ENCODE results near the gene FSTL4. TPM values are rescaled to one million over a fixed set of nuclear protein-coding genes. Genes with fewer than 3 reads are reported as not detected.
A peak's percentile ranks its signal among the peaks of the same experiment; 100 is the strongest.
"Not testable (repeated sequence)": the region's sequence is repeated elsewhere in the genome, so short reads cannot be mapped to it uniquely, and the experiment has no call there.

The FSTL4 gene
- polyA plus RNA-seq, 1 donor = 5.2 TPM

GRCh38 chr5:133400120-133400519 lies 212.2 kb downstream of the FSTL4 start:
- DNase-seq = no peak

DNA sequence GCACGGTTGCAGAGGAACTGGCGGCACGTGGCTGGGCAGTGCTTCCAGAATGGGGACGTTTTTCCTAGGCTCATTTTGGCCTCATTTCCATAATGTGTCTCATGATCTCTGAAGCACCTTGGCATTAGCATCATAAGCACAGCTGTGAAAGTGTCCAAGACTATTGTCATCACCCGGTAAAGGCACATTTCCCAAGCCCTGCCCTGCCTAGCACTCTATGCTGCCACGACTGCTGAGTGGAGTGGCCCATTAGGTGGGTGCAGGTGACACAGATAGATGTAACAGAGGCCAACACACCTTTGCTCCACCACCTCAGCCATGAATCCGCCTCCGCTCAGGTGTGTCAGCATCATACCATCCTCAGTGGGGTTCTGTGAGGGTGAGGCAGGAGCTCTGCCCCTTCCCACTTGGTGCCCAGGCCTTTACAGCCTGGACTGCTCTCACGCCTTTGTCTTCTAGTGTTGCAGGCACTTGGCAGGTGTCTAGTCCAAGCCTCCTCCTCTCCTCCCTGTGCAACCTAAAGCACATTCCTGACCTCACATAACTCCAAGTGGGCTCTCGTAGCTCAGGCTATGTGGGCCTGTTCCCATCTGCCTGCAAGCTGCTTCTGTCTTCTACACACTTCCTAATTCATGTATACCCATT lies 213.0 kb downstream of the FSTL4 start:
- no peak for DNase-seq

DNA sequence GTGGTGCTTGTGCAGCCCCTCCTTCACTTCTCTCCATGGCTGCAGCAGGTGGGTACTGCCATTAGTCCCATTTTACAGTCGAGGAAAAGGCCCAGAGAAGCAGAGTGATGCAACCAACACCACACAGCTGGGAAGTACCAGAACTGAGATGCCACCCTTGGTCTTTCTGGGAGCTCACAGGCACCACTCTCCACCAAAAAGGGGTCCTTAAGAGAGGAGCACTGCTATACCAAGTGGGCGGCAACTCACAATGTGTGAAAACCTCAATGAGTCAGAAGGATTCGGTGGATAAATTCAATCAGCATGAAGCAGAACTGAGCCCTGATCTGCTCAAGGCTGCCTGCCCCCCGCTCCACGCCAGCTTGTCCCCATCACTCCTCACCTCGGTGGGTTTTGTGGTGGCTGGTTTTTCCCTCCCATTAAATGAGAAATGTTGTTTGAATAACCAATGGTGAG lies 213.7 kb downstream of the FSTL4 start:
- no peak for DNase-seq

DNA sequence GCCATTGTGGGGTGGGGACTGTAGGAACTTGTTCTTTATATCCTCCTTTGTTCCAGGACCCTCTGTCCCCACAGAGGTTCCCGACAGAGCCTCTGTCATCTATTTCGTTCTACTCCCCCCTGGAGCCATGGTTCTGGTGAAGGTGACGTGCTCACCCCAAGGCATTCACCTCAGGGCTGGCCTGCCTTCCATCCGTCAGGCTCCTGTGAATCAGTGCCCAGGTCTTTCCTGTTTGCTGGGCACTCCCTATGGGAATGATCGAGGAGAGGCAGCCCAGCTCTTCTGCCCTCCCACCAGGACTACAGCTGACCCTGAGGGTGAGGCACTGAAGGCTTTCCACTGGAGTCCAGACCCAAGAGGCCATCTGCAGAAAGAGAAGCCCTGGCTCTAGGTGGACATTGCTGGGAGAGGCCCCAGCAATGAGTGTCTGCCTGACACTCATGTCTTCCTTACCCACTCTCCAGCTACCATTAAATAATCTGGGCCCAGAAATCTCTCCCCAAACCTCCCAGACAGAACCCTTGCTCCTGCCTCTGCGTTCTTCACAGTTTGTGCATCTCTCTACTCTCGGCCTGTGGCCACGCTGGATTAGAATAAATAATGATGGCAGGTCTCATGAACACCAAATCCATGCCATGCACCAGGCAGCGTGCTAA lies 214.2 kb downstream of the FSTL4 start:
- no peak for DNase-seq

DNA sequence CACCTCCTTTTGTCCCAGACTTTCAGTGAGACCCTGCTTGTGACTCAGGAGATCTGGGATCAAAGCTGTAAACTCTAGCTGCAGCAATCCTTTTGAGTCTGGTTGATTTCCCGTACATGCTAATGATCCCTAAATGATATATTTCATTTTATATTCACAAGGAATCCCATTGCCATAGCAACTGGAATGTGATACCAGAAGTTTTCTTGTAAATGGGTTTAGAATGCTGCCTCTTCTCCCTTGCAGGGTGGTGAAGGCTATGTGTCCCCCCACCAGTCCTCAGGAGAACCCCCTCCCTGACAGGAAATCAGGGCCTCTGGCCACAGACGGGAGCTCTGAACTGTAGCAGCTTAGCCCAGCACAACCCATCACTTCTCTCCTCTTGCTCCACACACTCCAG lies 215.0 kb downstream of the FSTL4 start:
- peak; percentile 16 for DNase-seq

GRCh38 chr5:133396814-133397213 lies 215.5 kb downstream of the FSTL4 start:
- peak; percentile 35 for DNase-seq

- DNase-seq = peak; percentile 45
These were observed 216.1 kb downstream of the FSTL4 start for GRCh38 chr5:133396187-133396741.

GRCh38 chr5:133395207-133395606 lies 217.1 kb downstream of the FSTL4 start:
- DNase-seq = not testable (repeated sequence)

DNA sequence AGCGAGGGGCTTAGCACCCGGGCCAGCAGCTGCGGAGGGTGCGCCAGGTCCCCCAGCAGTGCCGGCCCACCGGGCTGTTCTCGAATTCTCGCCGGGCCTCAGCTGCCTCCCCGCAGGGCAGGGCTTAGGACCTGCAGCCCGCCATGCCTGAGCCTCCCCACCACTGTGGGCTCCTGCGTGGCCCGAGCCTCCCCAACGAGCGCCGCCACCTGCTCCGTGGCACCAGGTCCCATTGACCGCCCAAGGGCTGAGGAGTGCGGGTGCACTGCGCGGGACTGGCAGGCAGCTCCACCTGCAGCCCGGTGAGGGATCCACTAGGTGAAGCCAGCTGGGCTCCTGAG lies 217.9 kb downstream of the FSTL4 start:
- not testable (repeated sequence) for DNase-seq

- no peak for DNase-seq
These were observed 218.4 kb downstream of the FSTL4 start for GRCh38 chr5:133393776-133394476.

GRCh38 chr5:133392448-133392847 lies 219.9 kb downstream of the FSTL4 start:
- DNase-seq = no peak

DNA sequence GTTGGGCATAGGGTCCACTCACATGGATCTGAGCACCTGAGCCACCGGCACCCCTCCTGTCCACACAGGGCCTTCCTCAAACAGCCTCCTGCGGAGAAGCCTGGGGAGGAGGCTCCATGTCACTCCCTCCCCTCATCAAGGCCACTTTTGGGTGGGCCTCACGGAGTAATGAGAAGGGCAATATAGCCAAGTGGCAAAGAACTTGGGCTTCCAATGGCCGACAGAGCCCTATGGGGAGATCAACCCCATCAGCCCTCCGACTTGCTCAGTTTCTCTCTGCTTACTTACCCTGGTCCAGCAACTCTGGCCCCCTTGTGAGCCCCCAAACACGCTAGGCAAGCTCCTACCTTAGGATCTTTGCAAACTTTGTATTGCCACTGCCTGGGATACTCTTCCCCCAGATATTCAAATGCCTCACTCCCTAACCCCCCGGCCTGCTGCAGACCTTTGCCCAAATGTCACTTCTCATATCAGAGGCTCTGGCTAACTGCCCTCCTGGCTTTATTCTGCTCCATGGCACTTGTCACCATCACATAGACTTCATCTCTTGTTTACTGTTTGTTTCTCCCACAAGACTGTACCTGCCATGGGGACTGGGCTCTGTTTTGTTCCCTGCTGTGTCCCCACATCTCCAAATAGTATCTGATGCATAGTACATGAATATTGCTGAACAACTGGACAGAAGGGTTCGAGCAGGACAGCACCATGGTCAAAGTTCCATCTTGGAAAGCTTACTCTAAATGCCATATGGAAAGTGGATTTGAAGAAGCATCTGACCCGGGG lies 220.8 kb downstream of the FSTL4 start:
- DNase-seq = no peak

GRCh38 chr5:133390416-133391353 lies 221.7 kb downstream of the FSTL4 start:
- no peak for DNase-seq

DNA sequence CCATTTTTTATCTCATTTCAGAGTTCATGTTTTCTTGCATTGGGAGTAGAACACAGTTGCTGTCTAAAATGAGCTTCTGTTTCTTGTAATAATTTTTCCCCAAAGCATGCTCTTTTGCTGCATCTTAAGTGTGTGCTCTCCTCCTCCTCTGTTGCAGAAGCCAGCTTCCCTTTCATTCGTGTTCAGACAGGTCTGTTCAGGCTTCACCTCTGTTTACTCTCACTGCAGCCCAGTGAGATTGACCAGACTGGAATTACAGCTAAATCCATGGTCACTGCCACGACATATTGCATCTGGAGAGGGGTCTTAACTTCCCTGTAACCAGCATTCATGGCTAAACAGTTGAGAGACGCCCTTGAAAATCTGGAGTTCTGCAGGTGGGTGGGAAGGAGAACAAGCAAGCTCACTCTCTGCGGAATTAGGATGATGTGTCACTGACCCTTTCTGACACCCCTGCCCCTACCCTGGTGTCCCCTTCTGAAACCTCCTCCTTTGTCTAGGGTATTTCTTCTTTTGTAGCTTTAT lies 223.2 kb downstream of the FSTL4 start:
- no peak for DNase-seq

DNA sequence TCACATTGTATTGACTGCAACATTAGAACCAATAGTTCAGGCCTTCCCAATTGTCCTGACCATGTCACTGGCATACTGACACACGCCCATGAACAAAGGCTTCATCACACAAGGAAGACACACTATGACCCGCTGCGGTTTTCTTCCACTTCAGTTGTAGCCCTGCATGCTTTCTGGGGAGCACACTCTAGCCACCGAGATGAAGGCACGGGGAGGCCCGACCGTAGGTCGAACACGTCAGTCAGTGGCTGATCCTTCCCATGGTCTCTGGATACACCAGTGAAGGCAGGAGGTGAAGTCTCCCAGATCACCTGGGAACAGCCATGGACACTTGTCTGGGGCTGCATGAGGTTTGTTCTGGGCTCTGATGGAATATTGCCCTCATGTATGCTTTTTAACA lies 224.7 kb downstream of the FSTL4 start:
- DNase-seq = no peak

- DNase-seq = no peak
These were observed 225.2 kb downstream of the FSTL4 start for GRCh38 chr5:133387091-133387490.

GRCh38 chr5:133386662-133387061 lies 225.7 kb downstream of the FSTL4 start:
- DNase-seq = no peak

DNA sequence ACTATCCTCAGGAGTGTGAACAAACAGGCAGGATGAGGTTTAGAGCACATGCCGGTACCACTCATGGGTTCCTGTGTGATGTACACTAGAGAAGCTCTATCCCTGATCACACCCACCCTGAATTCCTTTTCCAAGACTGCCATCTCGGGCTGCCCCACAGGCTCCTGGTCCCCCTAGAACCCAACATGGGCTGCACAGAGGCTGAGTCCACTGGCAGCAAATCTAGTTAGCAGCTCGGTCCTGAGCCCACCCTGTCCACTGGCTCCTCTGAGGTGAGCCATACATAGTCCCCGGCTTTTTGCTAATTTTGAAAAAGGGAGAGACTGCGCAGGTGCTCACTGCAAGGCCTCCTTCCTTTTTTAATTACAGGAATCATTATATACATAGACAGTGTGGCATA lies 227.0 kb downstream of the FSTL4 start:
- DNase-seq = no peak

GRCh38 chr5:133384903-133385302 lies 227.4 kb downstream of the FSTL4 start:
- DNase-seq = no peak

- no peak for DNase-seq
These were observed 228.1 kb downstream of the FSTL4 start for GRCh38 chr5:133384120-133384855.

GRCh38 chr5:133383580-133383939 lies 228.8 kb downstream of the FSTL4 start:
- no peak for DNase-seq

Data from hindlimb muscle (tissue), 1 donor.